OCI-LY7 (cell line): ENCODE measurements around the gene RNU1-2. TPM values are rescaled to one million over a fixed set of nuclear protein-coding genes. Genes with fewer than 3 reads are reported as not detected.

Experiments
- BruUV-seq: library from RNA; stranded (reverse); fragments of 400-500 nt; replicated peaks from 2 replicates; lab custom pipeline; 2021; lab: Mats Ljungman, UMichigan
- CTCF ChIA-PET: fragments of 300-600 bp; sonication (Branson Sonifier 250); formaldehyde crosslinking; loops from one replicate; lab custom pipeline; 2022; ENCODE audit warnings: antibody characterized with exemption; ENCODE audit not compliant: unreplicated experiment; lab: Charles Lee
- POLR2A ChIA-PET: fragments of 300-600 bp; sonication (Branson Sonifier 250); formaldehyde crosslinking; loops from one replicate; lab custom pipeline; 2022; ENCODE audit warnings: antibody characterized with exemption; lab: Charles Lee
- DNase-seq: peaks from one replicate; pipeline ENCODE4 v3.0.0-alpha.2; 2015; ENCODE audit warnings: low spot score
- H2AFZ ChIP-seq: fragments of 200-600 bp; sonication (generic), shearing (Covaris generic); 2 replicates; pipeline ENCODE4 v1.6.1; 2014; ENCODE audit warnings: mild to moderate bottlenecking, antibody characterized with exemption, low read length, moderate library complexity
- H3K27ac ChIP-seq: fragments of 200-600 bp; sonication (generic); 2 replicates; pipeline ENCODE4 v1.5.1; 2014; ENCODE audit warnings: mixed run types, low read depth, mild to moderate bottlenecking, moderate library complexity, low read length, inconsistent platforms; ENCODE audit not compliant: poor library complexity, severe bottlenecking
- H3K36me3 ChIP-seq: fragments of 200-600 bp; sonication (generic); 2 replicates; pipeline ENCODE4 v1.6.1; 2014; ENCODE audit warnings: mild to moderate bottlenecking, antibody characterized with exemption, low read length, moderate library complexity, mixed read lengths; ENCODE audit not compliant: insufficient read depth
- H3K4me1 ChIP-seq: fragments of 200-600 bp; sonication (generic); 2 replicates; pipeline ENCODE4 v1.5.1; 2014; ENCODE audit warnings: mild to moderate bottlenecking, low read length; ENCODE audit not compliant: insufficient read depth, poor library complexity, severe bottlenecking
- H3K4me2 ChIP-seq: fragments of 200-600 bp; sonication (generic); 2 replicates; pipeline ENCODE4 v1.6.1; 2014; ENCODE audit warnings: mild to moderate bottlenecking, low read length
- H3K4me3 ChIP-seq: fragments of 200-600 bp; sonication (generic); 2 replicates; pipeline ENCODE4 v1.5.1; 2014; ENCODE audit warnings: mild to moderate bottlenecking, low read depth, low read length; ENCODE audit not compliant: poor library complexity, severe bottlenecking
- H3K79me2 ChIP-seq: fragments of 200-600 bp; sonication (generic); 2 replicates; pipeline ENCODE4 v1.6.1; 2016; ENCODE audit warnings: low read depth, mild to moderate bottlenecking, low read length, moderate library complexity, mixed read lengths; ENCODE audit not compliant: insufficient read depth
- H3K9me2 ChIP-seq: fragments of 200-600 bp; sonication (generic); 2 replicates; pipeline ENCODE4 v1.6.1; 2016; ENCODE audit warnings: mild to moderate bottlenecking, low read length, mixed read lengths; ENCODE audit not compliant: insufficient read depth
- H3K9me3 ChIP-seq: fragments of 200-600 bp; sonication (generic); 2 replicates; pipeline ENCODE4 v1.6.1; 2014; ENCODE audit warnings: mild to moderate bottlenecking, mixed run types, low read length, mixed read lengths
- H4K20me1 ChIP-seq: fragments of 200-600 bp; sonication (generic); 2 replicates; pipeline ENCODE4 v1.6.1; 2014; ENCODE audit warnings: mild to moderate bottlenecking, antibody characterized with exemption, low read length, moderate library complexity, mixed read lengths; ENCODE audit not compliant: insufficient read depth
- CTCF ChIP-seq: fragments of 200-600 bp; sonication (generic); conservative IDR thresholded peaks from 2 replicates; pipeline ENCODE4 v1.5.1; 2014; ENCODE audit warnings: mild to moderate bottlenecking, antibody characterized with exemption, low read length, moderate library complexity, mixed read lengths
- EZH2phosphoT487 ChIP-seq: fragments of 200-600 bp; sonication (generic); IDR thresholded peaks from 2 replicates; pipeline ENCODE4 v1.6.1; 2018; ENCODE audit warnings: low read depth, borderline replicate concordance, mild to moderate bottlenecking, mixed run types, antibody characterized with exemption, low read length, moderate library complexity, mixed read lengths
- intact Hi-C: fragments of 100-400 bp; cut with micrococcal nuclease; formaldehyde crosslinking; loops from one replicate; pipeline ENCODE4 v1.10.0; 2022; ENCODE audit not compliant: unreplicated experiment
- total RNA-seq, 2 experiments: library from RNA; depleted of rRNA in 1 of 2; stranded (reverse); fragments of >200 nt in 1 of 2; shearing (Covaris generic) in 1 of 2; gene quantifications; 2 replicates each; pipeline ENCODE4 v1.2.3, GENCODE V29; 2014 to 2022

Gene RNU1-2
- total RNA-seq, 2 experiments from 2014 or later = under 0.01 to 1,968 TPM

GRCh38 chr1:16905868-16906702, 10.3 kb downstream of the RNU1-2 start:
- no peak for TF ChIP-seq CTCF
- no peak for TF ChIP-seq EZH2phosphoT487
- Histone ChIP-seq H2AFZ (no peak overlapping the region), H3K27ac (peak overlapping the region; percentile 95), H3K9me3 (peaks cover 12% of the 10 kb centered on the region; the same call in 1 of the 2 replicates), H3K36me3 (no peaks in the 10 kb centered on the region), H3K79me2 (no peaks in the 10 kb centered on the region), H3K9me2 (no peaks in the 10 kb centered on the region), H4K20me1 (no peaks in the 10 kb centered on the region), H3K4me3 (peak overlapping the region; percentile 19), H3K4me2 (peak overlapping the region; percentile 56), H3K4me1 (peaks cover 52% of the 10 kb centered on the region)
- no TSS peak for BruUV-seq
- ChIA-PET CTCF (interaction anchor here (0.6 kb wide), 1 partner anchor 14 kb away, joined by 4 read pairs; no protein-coding TSS in a partner anchor), POLR2A (interaction anchor here (0.7 to 1.4 kb wide), 2 partner anchors 10 to 1613 kb away, joined by 3 to 4 read pairs; no protein-coding TSS in a partner anchor)
- no peak for DNase-seq
- intact Hi-C loops = loop anchor here (2.0 to 5.0 kb wide), 2 partner anchors 465 to 699 kb away; partner anchors contain the start of gene NECAP2

GRCh38 chr1:16906873-16907272, 11.1 kb downstream of the RNU1-2 start:
- TF ChIP-seq EZH2phosphoT487 = no peak
- no peak for TF ChIP-seq CTCF
- H3K4me1 ChIP-seq = peaks cover 44% of the 10 kb centered on the region
- H3K79me2 ChIP-seq = no peaks in the 10 kb centered on the region
- H3K27ac ChIP-seq = no peak overlapping the region
- no peaks in the 10 kb centered on the region for H3K36me3 ChIP-seq
- H3K9me3 ChIP-seq = peaks cover 12% of the 10 kb centered on the region; the same call in 1 of the 2 replicates
- no peaks in the 10 kb centered on the region for H4K20me1 ChIP-seq
- CTCF ChIA-PET = no interaction called here
- intact Hi-C loops = loop anchor here (5.0 kb wide), 1 partner anchor 700 kb away; no protein-coding TSS in a partner anchor
- H3K9me2 ChIP-seq = no peaks in the 10 kb centered on the region
- H2AFZ ChIP-seq = no peak overlapping the region
- H3K4me2 ChIP-seq = peak overlapping the region; percentile 56
- no peak for DNase-seq
- POLR2A ChIA-PET = no interaction called here
- BruUV-seq = no TSS peak
- no peak overlapping the region for H3K4me3 ChIP-seq
